Heart right ventricle (tissue), 16 donors: ENCODE results near the gene ATRNL1. TPM values are rescaled to one million over a fixed set of nuclear protein-coding genes. Genes with fewer than 3 reads are reported as not detected.

ENCODE experiments used
- ATAC-seq, 8 donors: fragments of 200-7000 bp; cut with Tn5 transposase; one replicate each; pipeline ENCODE4 v1.9.1; 2020; ENCODE audit warnings: mild to moderate bottlenecking in 8 of 8, moderate library complexity in 8 of 8, moderate number of reproducible peaks in 1 of 8
- DNase-seq, 2 donors: peaks; one replicate each; pipeline ENCODE4 v3.0.0-alpha.2; 2020
- H3K27ac ChIP-seq, 10 donors: fragments of 200-600 bp; sonication (generic) in 2 of 10; one replicate each; pipeline versions ENCODE4 v1.5.0 to v1.8.0; 2020 to 2022; ENCODE audit warnings: mild to moderate bottlenecking in 3 of 10
- H3K27me3 ChIP-seq, 7 donors: fragments of 200-600 bp; one replicate each; pipeline ENCODE4 v1.8.0; 2021 to 2022; ENCODE audit warnings: mild to moderate bottlenecking in 2 of 7
- H3K36me3 ChIP-seq, 9 donors: fragments of 200-600 bp; sonication (generic) in 1 of 9; one replicate each; pipeline versions ENCODE4 v1.5.0 to v1.8.0; 2020 to 2022; ENCODE audit warnings: mild to moderate bottlenecking in 2 of 9
- H3K4me1 ChIP-seq, 9 donors: fragments of 200-600 bp; sonication (generic) in 1 of 9; one replicate each; pipeline versions ENCODE4 v1.5.0 to v1.8.0; 2020 to 2022; ENCODE audit warnings: mild to moderate bottlenecking in 4 of 9
- H3K4me3 ChIP-seq, 10 donors: fragments of 200-600 bp; sonication (generic) in 2 of 10; one replicate each; pipeline versions ENCODE4 v1.5.0 to v1.8.0; 2020 to 2022; ENCODE audit warnings: mild to moderate bottlenecking in 7 of 10, moderate library complexity in 2 of 10
- H3K9me3 ChIP-seq, 11 donors: fragments of 200-600 bp in 10 of 11; sonication (generic) in 2 of 11; one replicate each; pipeline versions ENCODE4 v1.5.0 to v1.8.0; 2013 to 2022; ENCODE audit warnings: mild to moderate bottlenecking in 2 of 11, control low read depth in 1 of 11, moderate library complexity in 1 of 11
- CTCF ChIP-seq, 9 donors: fragments of 200-600 bp; sonication (generic) in 2 of 9; IDR thresholded peaks; one replicate each; pipeline versions ENCODE4 v1.5.0 to v1.8.0; 2021 to 2022; ENCODE audit warnings: antibody characterized with exemption in 9 of 9, mild to moderate bottlenecking in 5 of 9, moderate library complexity in 1 of 9
- WGBS, 2 donors: extraction: QIAGEN DNeasy Blood & Tissue Kit; methylation state at CpG; one replicate each; pipeline ENCODE4 v1.1.7; 2013; ENCODE audit warnings: inconsistent platforms in 1 of 2; 5-methylcytosine and 5-hydroxymethylcytosine counted together
- intact Hi-C, 10 donors: fragments of 100-400 bp; cut with DNase I; formaldehyde crosslinking; loops; one replicate each; pipeline versions ENCODE4 v1.11.1 to v1.14.2; 2022
- polyA plus RNA-seq, 2 donors: library from polyadenylated mRNA; stranded (reverse); fragments of 200-250 nt; gene quantifications; one replicate each; pipeline ENCODE4 v1.2.3, GENCODE V29; 2013
- total RNA-seq, 10 donors: library from RNA; stranded (reverse); fragmentation: NEBNext Ultra II Directional in 3 of 10; extraction: Animal tissue kit (Norgen Biotek cat#: 25700) in 3 of 10; gene quantifications; one replicate each; pipeline versions ENCODE4 v1.2.1 to v1.2.4, GENCODE V29; 2021 to 2023
- donor health status: Arrhythmogenic right ventricular cardiomyopathy.
- donor health status: ischemic (EF 13 %, LVEDD 7.1; RV severe dilation, severe dysfunction).
- donor health status: healthy with polysubstance abuse.
- donor health status: DM: no; HTN: yes; CAD: no.
- donor health status: DM: no; HTN: no; CAD: no.
- donor health status: ischemic (EF 25% LVEDD 6.9; RV normal size, moderate dysfunction).
- donor health status: ischemic (EF 25% LVEDD 5.7; RV mildly dilated, moderate dysfunction).
- donor health status: healthy.
- donor health status: DM: yes; HTN: yes; CAD: no.
- donor health status: Ischemic cardiomyopathy.
- donor health status: ischemic (EF 35%, LVEDD 5.7; RV mildly dilated, moderate dysfunction).
- donor health status: nonischemic (EF 11% LVEDD 7.7; RV severe dilation, severe dysfunction).
- donor health status: DM: yes; HTN: yes; CAD: no.
- donor health status: PGD.
- donor health status: ischemic (EF 29% LVEDD 5.4; RV normal size, mild dysfunction).
- donor health status: nonischemic (EF 23%, LVEDD 6.1; RV moderate dilation, normal function).

Gene ATRNL1
- total and polyA plus RNA-seq, 12 donors, result 0.06 to 22.4 (median 8.1) TPM; not detected in 1

GRCh38 chr10:115773832-115774231, 680.7 kb downstream of the ATRNL1 start:
- DNase-seq (no peak), ATAC-seq (peak in 2 of 8 donors; percentile 44 to 72)
- Histone ChIP-seq H3K4me1 (peaks cover 0 to 5% (median 0%) of the 10 kb centered on the region in 9 donors), H3K27me3 (no peaks in the 10 kb centered on the region), H3K27ac (no peak overlapping the region), H3K4me3 (no peak overlapping the region), H3K9me3 (no peaks in the 10 kb centered on the region), H3K36me3 (no peaks in the 10 kb centered on the region)
- no peak for TF ChIP-seq CTCF (IDR thresholded peaks at IDR 0.05)
- 90 to 100% methylated on average over 2 of the region's 2 CpGs for WGBS, 2 donors
- intact Hi-C loops, result no loop called here

- H3K9me3 ChIP-seq, result no peaks in the 10 kb centered on the region
- H3K4me1 ChIP-seq, result peaks cover 0 to 5% (median 0%) of the 10 kb centered on the region in 9 donors
- no peak for DNase-seq
- no peak for TF ChIP-seq CTCF (IDR thresholded peaks at IDR 0.05)
- 44 to 45% methylated on average over 2 of the region's 2 CpGs for WGBS, 2 donors
- intact Hi-C loops, result no loop called here
- H3K36me3 ChIP-seq, result no peaks in the 10 kb centered on the region
- H3K27ac ChIP-seq, result no peak overlapping the region
- ATAC-seq, result no peak
- H3K4me3 ChIP-seq, result no peak overlapping the region
- H3K27me3 ChIP-seq, result no peaks in the 10 kb centered on the region
Observed at GRCh38 chr10:115774721-115775120, 681.6 kb downstream of the ATRNL1 start.

- intact Hi-C loops, result no loop called here
- no peak overlapping the region for H3K27ac ChIP-seq
- H3K36me3 ChIP-seq, result no peaks in the 10 kb centered on the region
- H3K27me3 ChIP-seq, result no peaks in the 10 kb centered on the region
- TF ChIP-seq CTCF (IDR thresholded peaks at IDR 0.05), result no peak
- ATAC-seq (no peak), DNase-seq (no peak)
- H3K4me3 ChIP-seq, result no peak overlapping the region
- whole genome bisulfite sequencing, 2 donors, result 93 to 97% methylated on average over 2 of the region's 2 CpGs
- H3K9me3 ChIP-seq, result no peaks in the 10 kb centered on the region
- H3K4me1 ChIP-seq, result peaks cover 0 to 4% (median 0%) of the 10 kb centered on the region in 9 donors
Observed at GRCh38 chr10:115777646-115778045, 684.5 kb downstream of the ATRNL1 start.

DNA sequence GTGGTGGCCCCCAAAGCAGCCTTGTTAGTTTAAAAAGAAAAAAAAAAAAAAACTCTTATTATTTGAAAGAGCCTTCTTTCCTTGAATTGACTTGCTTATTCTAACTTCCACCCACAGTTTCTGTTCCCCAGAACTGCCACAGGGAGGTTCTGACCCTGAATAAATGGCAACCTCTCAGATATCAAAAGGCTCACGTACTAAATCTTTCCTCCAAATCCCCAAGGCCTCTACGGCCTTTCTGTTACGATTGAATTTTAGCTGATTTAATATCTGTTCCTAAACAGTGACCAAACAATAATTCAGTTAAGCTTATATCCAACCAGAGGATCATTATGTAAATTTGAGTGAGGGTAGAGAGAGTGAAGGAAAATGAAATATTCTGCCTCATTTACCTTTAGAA, 697.1 kb downstream of the ATRNL1 start:
- 62 to 73% methylated on average over 3 of the region's 3 CpGs for WGBS, 2 donors
- H3K27me3 ChIP-seq, result no peaks in the 10 kb centered on the region
- no peak for TF ChIP-seq CTCF (IDR thresholded peaks at IDR 0.05)
- H3K36me3 ChIP-seq, result no peaks in the 10 kb centered on the region
- no peaks in the 10 kb centered on the region for H3K4me1 ChIP-seq
- ATAC-seq (no peak), DNase-seq (no peak)
- H3K27ac ChIP-seq, result no peak overlapping the region
- no peak overlapping the region for H3K4me3 ChIP-seq
- H3K9me3 ChIP-seq, result peaks cover 0 to 10% (median 0%) of the 10 kb centered on the region in 11 donors
- intact Hi-C loops, result loop anchor here in 1 of 10 donors (10.0 kb wide), 1 partner anchor 605 kb away; no protein-coding TSS in a partner anchor
